VCaP (cell line): ENCODE measurements around the gene WASHC3.
"Not testable (repeated sequence)": the region's sequence is repeated elsewhere in the genome, so short reads cannot be mapped to it uniquely, and the experiment has no call there.

ENCODE experiments used
- H3K27ac ChIP-seq: fragments of 450-650 bp; 2 replicates; pipeline ENCODE4 v1.5.1; 2017
- TF ChIP-seq, protein P1 (sequence below): fragments of 450-650 bp; conservative IDR thresholded peaks from 2 replicates; pipeline ENCODE4 v1.5.1; 2017; ENCODE audit warnings: mild to moderate bottlenecking, moderate library complexity

The WASHC3 gene

DNA sequence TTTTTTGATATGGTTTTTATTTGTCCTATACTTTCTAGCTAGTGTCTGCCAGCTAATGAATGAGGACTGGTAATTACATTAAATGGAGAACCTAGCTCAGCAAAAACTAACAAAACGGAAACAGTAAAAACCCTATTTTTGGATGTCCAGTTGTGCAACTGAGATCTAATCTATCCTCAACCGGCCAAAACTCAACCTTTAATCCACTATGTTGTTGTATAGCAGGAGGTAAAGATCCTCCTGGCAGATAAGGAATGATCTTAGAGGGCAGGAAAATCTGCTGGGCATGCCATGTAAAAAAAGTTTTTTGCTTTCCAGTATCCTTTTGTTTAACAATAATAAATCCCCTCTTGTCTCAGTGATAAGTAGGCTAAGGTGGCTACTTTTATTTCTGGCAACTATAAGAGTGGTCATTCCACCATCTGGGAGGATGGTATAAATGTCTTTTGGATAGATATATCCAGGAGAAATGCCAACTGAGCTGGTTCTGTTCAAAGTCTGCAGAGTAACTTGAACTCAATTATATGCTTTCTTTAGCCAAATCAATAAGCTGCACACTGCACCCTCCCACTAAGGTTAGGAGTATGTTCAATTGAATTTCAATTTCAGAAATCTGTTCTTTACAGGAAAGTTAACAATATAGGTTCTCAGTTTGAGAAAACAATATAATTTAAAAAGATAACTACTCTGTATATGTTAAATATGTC is 40.1 kb downstream of the WASHC3 start:
- TF ChIP-seq, protein P1, sequence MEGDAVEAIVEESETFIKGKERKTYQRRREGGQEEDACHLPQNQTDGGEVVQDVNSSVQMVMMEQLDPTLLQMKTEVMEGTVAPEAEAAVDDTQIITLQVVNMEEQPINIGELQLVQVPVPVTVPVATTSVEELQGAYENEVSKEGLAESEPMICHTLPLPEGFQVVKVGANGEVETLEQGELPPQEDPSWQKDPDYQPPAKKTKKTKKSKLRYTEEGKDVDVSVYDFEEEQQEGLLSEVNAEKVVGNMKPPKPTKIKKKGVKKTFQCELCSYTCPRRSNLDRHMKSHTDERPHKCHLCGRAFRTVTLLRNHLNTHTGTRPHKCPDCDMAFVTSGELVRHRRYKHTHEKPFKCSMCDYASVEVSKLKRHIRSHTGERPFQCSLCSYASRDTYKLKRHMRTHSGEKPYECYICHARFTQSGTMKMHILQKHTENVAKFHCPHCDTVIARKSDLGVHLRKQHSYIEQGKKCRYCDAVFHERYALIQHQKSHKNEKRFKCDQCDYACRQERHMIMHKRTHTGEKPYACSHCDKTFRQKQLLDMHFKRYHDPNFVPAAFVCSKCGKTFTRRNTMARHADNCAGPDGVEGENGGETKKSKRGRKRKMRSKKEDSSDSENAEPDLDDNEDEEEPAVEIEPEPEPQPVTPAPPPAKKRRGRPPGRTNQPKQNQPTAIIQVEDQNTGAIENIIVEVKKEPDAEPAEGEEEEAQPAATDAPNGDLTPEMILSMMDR = no peak

DNA sequence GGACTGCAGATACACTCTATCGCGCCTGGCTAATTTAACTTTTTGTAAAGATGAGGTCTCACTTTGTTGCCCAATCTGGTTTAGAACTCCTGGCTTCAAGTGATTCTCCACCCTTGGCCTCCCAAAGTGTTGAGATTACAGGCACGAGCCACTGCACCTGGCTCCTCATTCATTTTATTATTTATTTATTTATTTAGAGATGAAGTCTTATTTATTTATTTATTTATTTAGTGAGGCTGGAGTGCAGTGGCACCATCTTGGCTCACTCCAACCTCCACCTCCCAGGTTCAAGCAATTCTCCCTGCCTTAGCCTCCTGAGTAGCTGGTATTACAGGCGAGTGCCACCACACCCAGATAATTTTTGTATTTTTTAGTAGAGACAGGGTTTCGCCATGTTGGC is 43.2 kb downstream of the WASHC3 start:
- not testable (repeated sequence) for H3K27ac ChIP-seq

More for the DNA sequence above, 40.1 kb downstream of the WASHC3 start:
- no peak overlapping the region for H3K27ac ChIP-seq

DNA sequence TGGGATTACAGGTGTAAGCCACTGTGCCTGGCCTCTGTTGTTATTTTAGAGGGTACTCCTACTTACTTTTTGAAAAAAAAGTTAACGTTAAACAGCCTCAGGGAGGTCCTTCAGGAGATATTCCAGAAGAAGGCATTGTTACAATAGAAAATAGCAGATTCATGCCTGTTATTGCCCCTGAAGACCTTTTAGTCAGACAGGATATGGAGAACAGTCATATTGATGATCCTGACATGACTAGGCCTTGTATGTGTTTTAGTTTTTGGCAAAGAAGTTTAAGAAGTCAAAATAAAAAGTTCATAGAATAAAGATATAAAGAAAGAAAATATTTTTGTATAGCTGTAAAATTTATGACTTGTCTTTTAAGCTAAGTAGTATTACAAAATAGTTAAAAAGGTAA is 45.3 kb downstream of the WASHC3 start:
- no peak overlapping the region for H3K27ac ChIP-seq
- TF ChIP-seq, protein P1 = no peak

DNA sequence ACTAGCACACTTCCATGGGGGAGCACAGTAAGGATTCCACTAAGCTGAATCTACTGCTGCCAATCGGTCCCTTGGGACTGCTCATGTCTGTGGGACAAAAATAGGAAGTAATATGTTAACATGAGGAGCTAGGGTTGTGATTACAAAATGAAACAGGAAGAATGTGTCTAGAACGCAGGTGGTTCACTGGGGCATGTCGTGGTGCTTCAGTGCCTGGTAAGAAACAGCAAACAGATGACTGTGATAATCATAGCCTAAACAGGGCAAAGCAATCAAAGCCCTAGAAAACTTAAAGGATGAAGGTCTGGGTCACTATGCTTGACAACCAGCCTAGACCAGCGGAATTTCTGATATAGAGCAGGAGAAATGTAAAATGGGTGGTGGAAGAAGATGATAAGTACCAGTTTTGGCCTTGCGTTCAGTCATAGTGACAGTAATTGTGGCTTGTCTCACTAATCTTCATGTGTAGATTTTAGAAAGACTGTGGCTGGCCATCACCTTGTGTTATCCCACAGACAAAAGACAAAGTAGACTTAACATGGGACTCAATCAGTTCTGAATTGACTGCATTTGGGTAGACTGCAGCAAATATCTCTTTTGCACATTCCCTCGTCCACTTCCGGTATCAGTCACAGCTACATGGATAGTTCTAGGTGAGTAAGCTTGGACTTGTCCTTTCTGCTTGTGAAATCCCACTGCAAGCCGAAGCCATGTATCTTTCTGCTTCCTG is 51.4 kb downstream of the WASHC3 start:
- H3K27ac ChIP-seq = no peak overlapping the region
- TF ChIP-seq, protein P1 = no peak

DNA sequence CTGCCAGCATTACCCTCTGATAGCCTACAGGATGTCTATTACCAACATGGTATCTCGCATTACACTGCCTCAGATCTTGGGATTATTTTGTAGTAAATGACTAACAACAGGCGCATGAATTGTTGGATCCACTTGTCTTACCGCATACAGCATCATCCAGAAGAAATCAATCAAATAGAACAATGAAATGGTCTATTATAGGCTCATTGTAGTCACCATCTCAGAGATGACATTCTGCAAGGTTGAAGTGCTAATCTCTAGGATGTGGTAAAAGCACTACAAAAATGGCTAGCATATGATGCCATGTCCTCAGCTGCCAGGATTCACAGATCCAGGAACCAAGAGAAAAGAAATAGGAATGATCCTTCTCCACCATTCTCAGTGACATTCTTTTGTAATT is 52.0 kb downstream of the WASHC3 start:
- TF ChIP-seq, protein P1 = no peak
- H3K27ac ChIP-seq = no peak overlapping the region

DNA sequence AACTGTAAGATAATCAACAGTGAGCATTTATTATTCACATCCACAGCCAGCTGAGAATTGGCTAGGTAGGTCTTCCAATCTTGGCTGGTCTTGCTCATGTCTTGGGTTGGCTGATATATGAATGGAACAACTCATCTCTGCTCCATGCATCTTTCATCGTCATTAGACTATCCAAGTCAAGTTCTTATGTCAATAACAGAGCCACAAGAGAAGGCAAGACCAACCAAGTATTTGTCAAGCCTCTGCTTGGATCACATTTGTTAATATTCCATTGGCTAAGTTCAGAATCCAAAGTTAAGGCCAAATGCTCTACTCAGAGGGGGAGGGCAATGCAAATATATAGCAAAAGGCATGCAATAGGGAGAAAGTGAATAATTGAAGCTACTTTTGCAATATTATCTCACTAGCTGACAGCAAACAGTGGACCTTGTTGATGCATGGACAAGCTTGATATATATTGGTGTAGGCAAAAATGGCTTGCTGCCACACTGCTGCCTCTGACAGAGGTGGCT is 53.1 kb downstream of the WASHC3 start:
- TF ChIP-seq, protein P1 = no peak
- H3K27ac ChIP-seq = no peak overlapping the region

DNA sequence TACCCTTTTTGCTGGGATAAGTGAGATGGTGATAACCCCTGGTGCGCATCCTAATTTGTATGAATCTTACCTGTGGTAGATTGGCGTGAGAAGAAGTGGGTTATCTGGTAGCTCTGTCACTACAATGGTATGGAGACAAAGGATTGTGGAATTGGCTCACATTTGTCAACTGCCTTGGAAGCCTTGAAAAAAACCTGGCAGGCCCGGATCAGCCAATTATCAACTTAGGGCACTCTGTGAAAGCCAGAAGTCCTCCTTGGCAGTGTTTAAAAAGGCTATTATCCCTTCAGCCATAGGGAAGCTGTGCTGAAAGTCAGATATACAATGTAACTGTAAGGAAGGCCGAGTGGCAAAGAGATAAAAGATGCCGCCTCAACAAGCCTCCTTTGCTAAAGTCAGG is 56.5 kb downstream of the WASHC3 start:
- TF ChIP-seq, protein P1 = no peak
- no peak overlapping the region for H3K27ac ChIP-seq

DNA sequence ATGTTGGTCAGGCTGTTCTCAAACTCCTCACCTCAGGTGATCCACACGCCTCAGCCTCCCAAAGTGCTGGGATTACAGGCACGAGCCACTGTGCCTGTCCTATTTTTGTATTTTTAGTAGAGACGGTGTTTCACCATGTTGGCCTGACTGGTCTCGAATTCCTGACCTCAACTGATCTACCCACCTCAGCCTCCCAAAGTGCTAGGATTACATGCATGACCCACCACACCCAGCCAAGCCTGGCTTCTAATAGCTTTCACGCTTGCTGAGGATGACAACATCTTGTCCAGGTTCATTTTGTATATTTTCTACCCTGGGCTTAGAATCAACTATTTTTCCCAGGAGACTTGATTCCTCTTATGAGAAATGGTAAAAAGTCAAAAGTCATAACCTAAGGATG is 64.7 kb downstream of the WASHC3 start:
- H3K27ac ChIP-seq = no peak overlapping the region
- TF ChIP-seq, protein P1 = no peak
